GM15510 (cell line): Measurements from ENCODE around the gene C1QTNF4.

Experiments used
- POLR2A ChIP-seq: IDR thresholded peaks from 3 replicates; pipeline ENCODE4 v1.6.1; 2011; ENCODE audit warnings: borderline replicate concordance; ENCODE audit not compliant: insufficient read length; ENCODE audit errors: extremely low read depth

Gene C1QTNF4

GRCh38 chr11:47558695-47559094, 35.5 kb downstream of the C1QTNF4 start:
- TF ChIP-seq POLR2A, result no peak

DNA sequence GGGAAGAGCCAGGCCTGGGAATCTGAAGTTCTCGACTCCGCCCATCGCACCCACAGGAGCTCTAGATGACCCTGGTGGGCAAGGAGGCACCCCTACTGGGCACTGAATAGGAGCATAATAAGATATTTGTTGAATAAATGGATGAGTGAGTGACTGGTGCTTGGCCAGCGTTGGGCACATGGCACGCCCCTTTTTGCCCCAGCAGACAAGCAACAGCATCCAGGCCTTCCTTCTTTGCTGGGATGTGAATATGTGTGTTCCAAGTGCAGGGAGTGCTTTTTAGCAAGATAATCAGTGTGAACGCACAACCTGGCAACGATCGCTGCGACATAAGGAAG, 40.8 kb downstream of the C1QTNF4 start:
- no peak for TF ChIP-seq POLR2A

- TF ChIP-seq POLR2A, result peak; percentile 87
These were observed 41.4 kb downstream of the C1QTNF4 start, which contains the start of gene CELF1 for GRCh38 chr11:47552566-47553405. Gene CELF1, minus strand, starts transcription at chr11:47553132. Its CDS starts 53,609 bp downstream, at chr11:47499523.

- TF ChIP-seq POLR2A, result no peak
These were observed 42.1 kb downstream of the C1QTNF4 start for GRCh38 chr11:47552056-47552565.

GRCh38 chr11:47551086-47551485, 43.1 kb downstream of the C1QTNF4 start:
- TF ChIP-seq POLR2A, result no peak

- TF ChIP-seq POLR2A, result no peak
These were observed 43.7 kb downstream of the C1QTNF4 start for GRCh38 chr11:47550288-47551047.

DNA sequence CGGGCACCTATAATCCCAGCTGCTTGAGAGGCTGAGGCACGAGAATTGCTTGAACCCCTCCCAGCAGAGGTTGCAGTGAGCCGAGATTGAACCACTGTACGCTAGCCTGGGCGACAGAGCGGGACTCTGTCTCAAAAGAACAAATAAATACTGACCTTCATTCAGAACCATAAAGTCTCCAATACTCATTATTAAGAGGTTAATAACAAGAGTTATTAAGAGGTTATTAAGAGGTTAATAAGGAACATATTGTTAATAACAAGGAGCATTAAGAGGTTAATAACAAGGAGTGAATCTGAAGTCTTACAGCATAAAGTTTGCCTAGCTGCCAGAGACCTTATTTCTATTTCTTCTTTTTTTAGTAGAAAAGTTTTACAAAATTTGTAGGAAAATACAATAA, 48.9 kb downstream of the C1QTNF4 start:
- TF ChIP-seq POLR2A, result no peak

DNA sequence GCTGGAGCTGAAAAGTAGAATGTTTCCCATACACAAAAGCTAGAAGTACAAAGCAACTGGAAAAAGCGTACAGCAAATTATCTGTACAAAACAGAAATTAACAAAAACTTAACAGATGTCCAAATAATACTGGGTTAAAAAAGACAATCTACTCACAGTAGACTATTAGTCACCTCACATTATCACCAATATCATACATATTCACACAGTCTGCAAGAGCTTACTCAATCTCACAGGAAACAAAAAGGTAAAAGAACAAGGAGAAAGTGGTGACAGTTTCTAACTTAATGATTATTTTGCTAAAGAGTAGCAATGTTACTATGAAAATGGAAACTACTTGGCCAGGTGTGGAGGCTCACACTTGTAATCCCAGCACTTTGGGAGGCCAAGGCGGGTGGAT, 53.1 kb downstream of the C1QTNF4 start:
- TF ChIP-seq POLR2A, result no peak

GRCh38 chr11:47539681-47540039, 54.6 kb downstream of the C1QTNF4 start:
- no peak for TF ChIP-seq POLR2A
